ENCODE data around the gene VWDE.

VWDE gene

DNA sequence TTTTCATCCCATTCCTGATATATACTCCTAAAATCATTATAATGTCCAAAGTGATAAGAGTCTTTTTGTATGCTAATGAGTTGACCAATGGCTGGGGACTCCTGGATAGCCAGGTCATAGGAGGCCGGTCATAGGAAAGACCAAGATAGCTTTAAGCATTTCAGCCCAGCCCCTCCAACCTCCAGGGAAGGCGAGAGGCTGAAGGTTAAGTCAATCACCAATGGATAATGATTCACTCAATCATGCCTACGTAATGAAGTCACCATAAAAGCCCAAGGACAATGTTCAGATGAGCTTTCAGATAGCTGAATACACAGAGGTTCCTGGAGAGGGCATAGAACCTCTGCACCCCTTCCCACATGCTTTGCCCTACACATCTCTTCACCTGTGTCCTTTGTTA lies 75.7 kb downstream of the VWDE start:
- DNase-seq: no peak

DNA sequence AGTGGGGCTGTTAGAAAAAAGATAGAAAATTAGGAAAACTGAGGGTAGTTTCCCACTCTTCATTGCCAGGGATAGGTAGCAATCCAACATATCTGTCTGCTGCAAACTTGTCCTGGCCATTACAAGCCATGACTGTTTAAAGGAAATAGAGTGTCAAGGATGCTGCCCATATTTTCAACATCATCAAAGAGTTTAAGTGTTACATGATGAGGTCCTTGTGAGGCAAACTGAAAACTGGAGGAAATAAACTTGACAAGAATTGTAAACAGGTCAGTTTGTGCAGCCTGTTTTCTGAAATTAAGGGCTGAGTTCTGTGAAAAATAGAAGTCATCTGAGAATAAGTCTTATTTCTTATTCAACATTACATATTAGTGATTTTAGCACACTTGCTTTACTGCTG lies 78.0 kb downstream of the VWDE start:
- DNase-seq: no peak

DNA sequence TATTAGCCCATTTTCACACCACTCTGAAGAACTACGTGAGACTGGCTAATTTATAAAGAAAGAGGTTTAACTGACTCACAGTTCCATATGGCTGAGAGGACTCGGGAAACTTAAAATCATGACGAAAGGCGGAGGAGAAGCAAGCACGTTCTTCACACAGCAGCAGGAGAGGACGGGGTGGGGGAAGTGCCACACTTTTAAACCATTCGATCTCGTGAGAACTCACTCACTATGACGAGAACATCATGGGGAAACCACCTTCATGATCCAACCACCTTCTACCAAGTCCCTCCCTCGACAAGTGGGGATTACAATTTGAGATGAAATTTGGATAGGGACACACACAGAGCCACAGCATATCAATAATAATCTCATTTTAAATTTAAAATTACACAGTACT lies 80.2 kb downstream of the VWDE start:
- no peak for DNase-seq

DNA sequence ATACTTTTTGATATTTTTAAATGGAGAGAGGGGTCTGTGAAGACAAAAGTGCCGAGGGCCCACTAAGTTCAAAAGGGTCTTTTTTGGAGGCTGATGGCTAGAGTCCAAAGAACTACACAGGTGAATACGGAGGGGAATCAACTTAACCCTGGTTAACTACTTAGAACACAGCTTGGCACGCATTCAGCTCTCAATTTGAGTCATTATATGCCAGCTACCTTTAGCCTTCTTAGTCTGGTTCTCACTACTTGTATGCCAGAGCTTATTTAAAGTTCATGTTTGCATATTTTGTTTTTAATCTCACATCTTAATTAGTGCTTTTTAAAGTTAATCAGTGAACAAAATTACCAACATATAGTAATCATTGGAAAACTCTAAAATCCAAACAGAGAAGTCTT lies 80.8 kb downstream of the VWDE start:
- no peak for DNase-seq

DNA sequence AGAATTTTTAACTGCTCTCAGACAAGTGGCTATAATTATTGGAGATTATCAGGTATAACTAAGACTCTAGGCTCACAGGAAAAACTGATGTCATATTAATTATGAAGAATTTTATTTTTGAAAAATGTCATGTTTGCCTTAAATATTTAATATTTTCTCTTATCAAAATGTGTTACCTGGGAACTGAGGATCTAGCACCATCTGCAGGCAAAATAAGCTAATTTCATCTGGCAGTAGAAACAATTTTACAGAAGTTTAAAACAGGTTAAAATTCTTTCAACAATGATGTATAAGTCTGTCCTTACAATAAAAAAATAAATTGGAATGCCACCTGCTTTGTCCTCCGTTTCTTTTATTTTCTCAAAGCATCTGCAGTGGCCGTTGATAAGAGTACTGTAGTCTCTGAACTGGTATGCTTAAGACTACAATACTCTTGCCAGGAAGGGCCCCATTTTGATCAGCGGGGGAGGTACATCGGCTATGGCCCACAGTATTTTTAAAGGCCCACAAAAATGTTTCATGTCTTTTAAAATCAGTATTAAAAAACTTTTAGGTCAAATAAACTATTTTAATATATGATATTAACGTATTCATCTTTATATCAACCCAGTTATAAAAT lies 81.3 kb downstream of the VWDE start:
- no peak for DNase-seq

DNA sequence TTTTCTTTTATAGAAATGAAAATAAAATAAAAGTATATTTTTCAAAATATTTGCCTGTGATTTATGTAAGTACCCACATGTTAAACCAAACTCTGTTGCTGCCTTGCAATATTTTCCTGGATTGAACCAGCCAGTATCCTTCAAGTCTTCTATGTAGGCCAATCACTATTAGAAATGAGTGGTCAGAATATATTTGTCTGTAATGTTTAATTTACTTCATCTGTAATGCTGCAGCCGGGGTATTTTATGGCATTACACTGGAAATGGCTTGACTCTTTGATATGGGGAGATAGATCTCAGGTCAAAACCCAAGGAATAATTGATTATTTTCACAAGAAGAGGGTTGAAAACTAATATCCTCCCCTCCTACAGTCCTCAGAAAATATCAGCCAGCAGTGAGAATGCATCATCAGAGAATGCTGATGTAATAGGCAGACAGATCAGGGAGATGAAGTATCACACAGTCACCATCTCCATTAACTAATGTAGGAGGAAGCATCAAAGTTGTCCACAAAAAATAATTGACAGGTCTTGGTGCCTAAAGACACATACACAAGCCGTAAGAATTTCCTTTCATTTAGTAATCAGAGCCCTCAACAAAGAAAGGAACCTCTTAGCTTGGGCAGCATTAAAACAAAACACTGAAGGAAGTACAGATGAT lies 82.5 kb downstream of the VWDE start:
- no peak for DNase-seq

DNA sequence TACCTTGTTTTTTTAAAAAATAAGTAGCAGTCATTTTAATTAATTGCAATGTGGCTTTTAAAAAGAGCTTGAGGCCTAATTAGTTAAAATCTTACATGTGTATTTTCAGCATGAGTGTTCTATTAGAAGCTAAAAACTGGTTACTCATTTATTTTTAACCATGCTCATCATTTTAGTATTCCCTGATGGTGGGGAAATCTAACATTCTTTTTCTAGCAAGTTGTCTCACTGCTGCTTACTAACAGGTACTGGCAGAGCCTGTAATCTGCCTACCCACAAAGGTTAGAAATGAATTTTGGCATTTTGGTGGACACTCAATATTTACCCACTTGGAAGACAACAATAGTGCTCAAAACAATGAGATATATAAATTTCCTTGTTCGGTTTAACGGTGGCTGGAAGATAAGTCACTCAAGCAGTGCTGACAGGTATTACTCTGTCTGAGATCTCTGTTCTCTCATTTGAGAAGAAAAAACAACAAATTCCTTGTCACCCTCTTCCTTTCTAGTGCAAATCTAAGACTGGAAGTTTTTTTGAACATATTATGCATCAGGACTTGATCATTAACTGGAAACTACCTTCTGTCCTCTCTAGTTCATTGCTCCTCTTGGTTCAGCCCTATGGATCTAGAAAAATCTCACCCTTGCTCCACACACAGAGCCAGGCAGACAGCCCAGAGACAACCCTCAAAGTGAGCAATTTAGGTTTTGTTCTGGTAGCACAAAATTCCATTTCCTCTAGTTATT lies 83.3 kb downstream of the VWDE start:
- no peak for DNase-seq

DNA sequence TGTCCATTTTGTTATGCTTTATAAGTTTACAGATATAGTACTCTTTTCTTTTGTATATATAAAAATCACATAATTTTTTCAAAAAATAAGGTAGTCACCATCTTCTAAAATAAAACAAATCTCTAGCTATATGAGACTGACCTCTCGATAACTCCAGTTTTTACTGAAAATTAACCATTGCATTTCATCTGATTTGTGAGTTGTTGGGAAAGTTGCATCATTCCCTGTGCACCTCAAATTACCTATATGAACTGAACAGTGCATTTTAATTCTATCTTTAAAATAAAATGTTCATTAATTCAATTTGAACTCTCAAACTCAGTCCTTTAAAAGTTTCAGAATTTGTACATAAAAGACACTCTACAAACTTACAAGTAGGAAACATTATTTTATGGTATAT lies 86.0 kb downstream of the VWDE start:
- DNase-seq: no peak

DNA sequence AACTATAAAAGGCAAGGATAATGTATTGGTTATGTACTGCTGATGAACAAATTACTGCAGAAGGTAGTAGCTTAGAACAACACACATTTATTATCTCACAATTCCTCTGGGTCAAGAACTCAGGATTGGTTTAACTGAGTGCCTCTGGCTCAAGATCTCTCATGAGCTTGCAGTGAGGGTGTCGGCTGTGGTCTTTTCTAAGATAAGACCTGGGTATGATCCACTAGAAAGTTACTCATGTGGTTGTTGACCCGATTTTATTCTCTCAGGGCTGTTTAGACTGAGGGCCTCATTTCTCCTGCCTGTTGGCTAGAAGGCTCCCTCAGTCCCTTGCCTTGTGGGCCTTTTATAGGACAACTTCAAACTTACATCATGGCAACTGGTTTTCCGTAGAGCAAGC lies 86.7 kb downstream of the VWDE start:
- no peak for DNase-seq

DNA sequence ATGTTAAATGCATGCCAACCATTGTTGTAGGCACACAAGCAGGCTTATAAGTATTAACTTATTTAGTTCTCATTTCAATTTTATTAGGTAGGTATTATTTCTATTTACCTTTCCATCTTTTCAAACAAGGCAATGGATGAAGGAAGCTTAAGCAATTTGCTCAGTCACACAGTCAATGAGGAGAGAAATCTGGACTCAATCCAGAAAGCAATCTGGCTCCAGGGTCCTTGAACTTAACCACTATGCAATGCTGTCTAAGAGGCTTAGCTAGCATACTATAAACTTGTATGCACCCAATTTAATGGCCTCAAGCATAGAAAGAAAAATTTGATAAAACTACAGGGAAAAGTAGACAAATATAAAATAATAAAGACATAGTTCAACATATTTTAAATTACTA lies 88.6 kb downstream of the VWDE start:
- DNase-seq: no peak

DNA sequence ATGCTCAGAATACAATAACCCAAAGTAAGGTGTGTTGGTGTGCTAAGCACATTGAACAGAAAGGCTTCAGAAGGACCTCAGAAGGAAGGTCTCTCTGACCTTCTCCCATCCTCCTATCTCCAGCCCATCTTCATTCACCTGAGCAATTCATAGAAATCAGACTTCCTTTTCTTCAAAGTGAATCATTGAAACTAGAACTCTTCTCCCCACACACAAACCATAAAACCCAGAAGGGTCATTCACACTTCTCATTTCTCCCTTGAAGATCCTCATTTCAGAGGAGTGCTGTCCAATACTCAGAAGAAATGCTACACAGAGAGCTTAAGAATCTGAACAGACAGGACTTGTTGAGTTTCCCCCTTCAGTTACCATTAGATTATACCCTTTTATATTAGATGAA lies 89.5 kb downstream of the VWDE start:
- DNase-seq: no peak

DNA sequence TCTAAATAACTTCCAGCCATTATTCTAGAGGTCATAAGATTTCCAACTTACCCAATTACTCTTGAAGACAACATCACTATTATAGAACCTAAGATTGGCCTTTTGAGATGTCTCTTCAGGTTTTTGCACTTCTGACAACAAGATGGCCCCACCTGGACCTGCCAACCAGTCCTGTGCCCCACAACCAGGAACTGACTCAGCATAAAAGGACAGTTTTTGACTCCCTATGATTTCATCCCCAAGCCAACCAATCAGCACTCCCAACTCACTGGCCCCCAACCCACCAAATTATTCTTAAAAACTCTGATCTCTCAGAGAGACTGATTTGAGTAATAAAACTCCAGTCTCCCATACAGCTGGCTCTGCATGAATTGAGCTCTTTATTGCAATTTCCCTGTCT lies 98.2 kb downstream of the VWDE start:
- DNase-seq: no peak

DNA sequence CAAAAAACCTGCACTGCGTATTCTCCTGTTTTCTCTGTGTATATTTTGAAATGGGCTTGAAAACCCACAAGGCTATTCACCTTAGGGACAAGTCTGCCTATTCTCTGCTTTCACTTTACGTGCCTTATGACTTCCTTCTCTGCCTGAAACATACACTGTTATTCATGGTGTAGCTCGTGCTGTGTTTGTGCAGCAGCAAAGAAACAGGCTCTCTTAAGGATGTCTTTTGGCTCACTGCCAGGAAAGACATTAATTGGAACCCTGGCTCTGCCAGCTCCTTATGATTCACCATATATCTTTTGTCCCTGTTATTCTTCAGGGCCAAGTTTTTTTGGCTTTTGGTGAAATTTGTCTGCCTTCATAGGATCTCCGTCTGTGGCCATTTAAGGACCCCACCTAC lies 100.2 kb downstream of the VWDE start:
- no peak for DNase-seq

DNA sequence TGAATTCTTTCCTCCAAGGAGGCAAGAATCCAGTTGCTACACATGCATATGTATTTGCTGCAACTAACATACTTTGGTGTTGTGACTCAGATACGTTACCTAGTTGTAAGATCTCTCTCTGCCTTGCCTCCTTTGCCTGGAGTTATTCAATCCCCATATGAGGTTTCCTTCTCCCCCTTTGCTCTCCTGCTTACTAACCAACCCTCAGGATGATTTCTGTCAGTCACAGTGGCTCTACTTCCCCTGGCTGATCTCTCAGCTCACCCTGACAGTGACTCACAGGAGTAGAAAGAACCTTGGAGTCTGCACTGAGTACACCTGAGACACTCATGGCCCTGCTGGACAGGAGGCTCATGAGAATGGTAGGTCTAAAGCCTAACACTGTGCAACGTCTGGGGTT lies 100.6 kb downstream of the VWDE start:
- no peak for DNase-seq

DNA sequence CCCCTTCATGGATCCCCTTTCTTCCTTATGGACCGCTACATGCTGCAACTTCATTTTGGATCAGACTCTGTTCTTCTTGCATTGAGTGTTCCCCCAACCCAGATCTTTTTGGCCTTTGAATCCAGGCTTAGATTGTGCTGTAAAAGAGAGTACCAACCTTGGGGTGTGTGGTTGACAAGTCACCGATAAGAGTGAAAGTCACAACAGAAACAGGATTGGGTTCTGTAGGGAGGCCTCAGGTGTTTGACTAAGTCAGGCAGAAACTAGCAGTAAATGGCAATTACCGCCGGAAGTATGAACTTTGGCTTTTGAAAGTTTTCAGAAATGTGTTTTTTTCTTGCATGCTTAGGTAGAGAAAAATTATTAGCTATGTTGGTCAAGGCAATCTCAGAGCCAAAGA lies 103.2 kb downstream of the VWDE start:
- DNase-seq: no peak

DNA sequence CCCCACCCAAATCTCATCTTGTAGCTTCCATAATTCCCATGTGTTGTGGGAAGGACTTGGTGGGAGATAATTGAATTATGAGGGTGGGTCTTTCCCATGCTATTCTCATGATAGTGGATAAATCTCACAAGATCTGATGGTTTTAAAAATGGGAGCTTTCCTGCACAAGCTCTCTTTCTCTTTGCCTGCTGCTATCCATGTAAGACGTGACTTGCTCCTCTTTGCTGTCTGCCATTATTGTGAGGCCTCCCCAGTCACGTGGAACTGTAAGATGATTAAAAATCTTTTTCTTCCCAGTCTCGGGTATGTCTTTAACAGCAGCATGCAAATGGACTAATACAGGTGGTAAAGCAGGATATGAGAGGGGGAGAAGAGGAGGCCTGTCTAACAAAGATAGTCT lies 104.3 kb downstream of the VWDE start:
- DNase-seq: no peak

DNA sequence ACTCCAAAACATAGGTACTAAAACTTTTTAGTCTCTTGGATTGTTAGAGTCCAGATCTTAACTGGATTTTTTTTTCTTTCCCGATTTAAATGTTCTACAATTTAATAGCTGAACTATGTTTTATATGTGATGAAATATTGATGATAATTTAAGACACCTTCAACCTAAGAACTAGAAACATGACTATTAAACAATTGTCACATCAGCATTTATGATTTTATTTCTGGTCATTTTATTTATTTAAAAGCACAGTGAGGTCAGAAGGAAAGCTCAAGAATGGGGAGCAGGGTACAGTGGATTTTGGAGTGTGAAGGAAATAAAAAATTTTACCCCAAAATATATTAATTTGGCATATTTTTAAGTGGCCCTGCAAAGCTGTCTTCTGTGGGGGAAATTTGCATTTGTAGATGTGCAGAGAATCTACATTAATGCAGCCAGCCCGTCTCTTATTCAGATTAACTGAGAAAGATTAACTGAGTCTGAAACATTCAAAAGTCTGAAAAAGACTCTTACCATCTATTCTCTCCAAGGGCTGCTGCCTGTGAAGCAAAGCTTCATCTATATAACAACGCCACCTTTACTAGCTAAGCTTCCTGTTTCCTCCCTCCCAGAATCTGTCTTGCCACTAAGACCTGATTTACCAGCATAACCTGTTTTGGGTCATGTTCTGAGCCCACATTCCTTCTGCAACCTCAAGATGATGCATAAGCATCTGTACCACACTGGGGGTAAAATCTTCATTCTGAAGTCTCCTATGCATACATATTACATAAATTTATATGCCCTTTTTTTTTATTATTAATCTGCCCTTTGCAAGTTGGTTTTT lies 106.2 kb downstream of the VWDE start:
- no peak for DNase-seq

DNA sequence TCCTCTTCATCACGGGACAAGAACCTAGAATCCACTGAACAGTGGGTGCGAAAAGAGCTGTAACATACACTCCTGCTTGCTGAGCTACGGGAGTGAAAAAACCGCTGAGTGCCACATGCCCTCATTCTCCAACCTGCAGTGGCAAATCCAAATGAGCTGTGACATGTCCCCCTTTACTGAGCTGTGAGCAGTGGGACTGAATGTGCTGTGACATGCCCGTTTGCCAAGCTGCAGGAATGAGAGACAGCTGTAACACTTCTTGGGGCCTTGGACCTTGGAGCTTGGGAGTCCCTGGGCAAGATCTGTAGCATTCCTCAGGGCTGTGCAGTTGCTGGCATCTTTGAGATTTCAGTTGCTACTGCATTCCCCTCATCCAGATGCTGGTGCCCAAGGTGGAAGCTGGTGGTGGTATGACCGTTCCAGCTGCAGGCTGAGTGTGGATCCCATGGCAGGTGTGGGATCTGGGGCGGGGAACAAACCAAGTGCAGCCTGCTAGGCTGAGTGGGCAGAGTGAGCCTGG lies 107.6 kb downstream of the VWDE start:
- DNase-seq: no peak

DNA sequence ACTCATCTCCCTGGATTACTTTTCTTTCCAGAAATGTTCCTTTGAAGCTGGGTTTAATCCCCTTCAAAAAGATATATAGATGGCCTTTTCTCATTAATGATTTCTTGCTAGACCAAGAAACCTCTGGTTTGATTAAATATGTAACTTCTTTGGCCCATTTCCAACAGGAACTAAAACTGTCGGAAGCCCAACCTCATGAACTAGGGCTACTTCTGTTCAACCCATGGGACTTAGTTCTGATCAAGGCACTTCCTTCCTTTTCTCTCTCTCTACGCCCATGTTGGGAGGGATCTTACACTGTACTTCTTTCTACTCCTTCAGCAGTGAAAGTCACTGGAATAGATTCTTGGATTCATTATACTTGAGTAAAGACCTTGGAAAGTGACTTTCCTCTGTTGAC lies 109.0 kb downstream of the VWDE start:
- DNase-seq: no peak

DNA sequence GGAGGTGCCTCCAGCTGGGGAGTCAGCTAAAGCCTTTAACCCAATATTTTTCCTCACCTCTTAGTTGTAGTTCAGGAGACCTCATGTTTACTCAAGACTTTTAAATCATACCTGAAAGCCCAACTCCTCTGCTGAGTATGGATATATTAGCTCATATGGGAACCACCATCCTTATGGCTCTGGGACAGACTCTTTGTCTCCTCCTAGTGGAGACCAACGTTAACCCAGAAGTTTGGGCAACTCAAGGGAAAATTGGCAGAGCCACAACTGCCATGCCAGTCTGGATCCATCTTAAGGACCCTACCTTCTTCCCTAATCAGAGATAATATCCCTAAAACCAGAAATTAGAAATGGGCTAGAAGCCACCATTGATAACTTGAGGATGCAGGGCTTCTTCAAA lies 111.8 kb downstream of the VWDE start:
- no peak for DNase-seq

DNA sequence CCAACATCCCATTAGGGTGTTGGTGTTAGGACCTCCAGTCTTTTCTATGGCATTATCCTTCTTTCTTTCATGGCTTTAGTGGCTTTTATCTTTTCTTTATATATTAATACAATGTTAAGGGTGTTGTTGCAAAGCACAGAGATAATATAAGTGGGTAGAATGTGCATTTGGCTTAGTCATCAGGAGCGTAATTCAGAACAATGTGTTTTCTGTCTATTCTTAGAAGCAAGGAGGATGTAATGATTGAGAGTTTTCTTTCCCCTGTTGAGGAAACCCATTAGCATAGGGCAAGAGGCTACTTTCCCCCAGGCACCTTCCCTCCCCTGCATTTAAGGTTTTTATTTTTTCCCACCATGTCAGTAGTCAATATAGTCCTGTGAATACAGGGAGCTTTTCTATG lies 112.9 kb downstream of the VWDE start:
- DNase-seq: no peak

DNA sequence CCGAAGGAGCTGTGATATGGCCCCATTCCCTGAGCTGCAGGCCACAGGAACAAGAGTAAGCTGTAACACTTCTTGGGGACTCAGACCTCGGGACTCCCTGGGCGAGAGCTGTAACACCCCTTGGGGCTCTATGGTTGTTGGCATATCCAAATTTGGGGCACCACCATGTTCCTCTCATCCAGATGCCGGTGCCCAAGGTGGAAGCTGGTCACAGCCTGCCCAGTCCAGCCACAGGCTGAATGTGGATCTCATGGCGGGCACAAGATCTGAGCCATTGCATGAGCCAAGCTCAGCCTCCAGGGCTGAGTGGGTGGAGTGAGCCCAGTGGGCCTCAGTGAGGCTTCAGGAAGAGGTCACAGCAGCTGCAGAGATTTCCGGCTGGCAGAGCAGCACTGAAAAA lies 113.7 kb downstream of the VWDE start:
- no peak for DNase-seq

DNA sequence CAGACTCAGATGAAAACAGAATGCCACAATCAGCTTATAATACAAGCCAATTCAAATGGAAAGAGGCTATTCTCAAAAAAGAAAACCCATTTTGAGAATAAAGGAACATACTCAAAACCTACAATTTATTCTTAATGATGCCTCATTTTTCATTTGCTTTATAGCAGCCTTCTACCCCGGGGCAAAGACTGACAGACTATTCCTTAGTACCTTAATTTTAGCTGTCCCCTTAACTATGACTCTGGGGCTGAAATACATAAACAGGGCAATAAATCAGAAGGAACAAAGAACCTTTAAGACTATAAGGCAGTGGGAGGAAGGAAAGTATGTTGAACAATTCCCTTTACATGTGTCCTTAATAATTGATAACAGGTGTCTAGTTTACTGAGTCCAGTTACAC lies 115.8 kb downstream of the VWDE start:
- DNase-seq: no peak
